Measurements from ENCODE around the gene ALX4. TPM values are rescaled to one million over a fixed set of nuclear protein-coding genes. Genes with fewer than 3 reads are reported as not detected.

Gene ALX4
- total RNA-seq, 4 donors from 2014 or later, result 0.10 to 0.11 TPM; not detected in 2

GRCh38 chr11:44347538-44347937, 37.6 kb upstream of the ALX4 start:
- intact Hi-C loops (cut with DNase I), result no loop called here
- H3K27ac ChIP-seq, result no peak overlapping the region
- no peaks in the 10 kb centered on the region for H3K4me1 ChIP-seq
- DNase-seq, result no peak
- no peak overlapping the region for H3K4me3 ChIP-seq (replicated peaks in 1 of 3)
- WGBS, 2 donors, result 94 to 95% methylated on average over 5 of the region's 5 CpGs
- no peaks in the 10 kb centered on the region for H3K27me3 ChIP-seq
- no peak for TF ChIP-seq POLR2A (IDR thresholded peaks at IDR 0.05)
- no peak for TF ChIP-seq CTCF (IDR thresholded peaks at IDR 0.05)
- H3K9me3 ChIP-seq, result no peaks in the 10 kb centered on the region
- no peaks in the 10 kb centered on the region for H3K36me3 ChIP-seq

- Histone ChIP-seq H3K4me3 (replicated peaks in 1 of 3) (no peak overlapping the region), H3K36me3 (no peaks in the 10 kb centered on the region), H3K4me1 (no peaks in the 10 kb centered on the region), H3K27me3 (no peaks in the 10 kb centered on the region), H3K27ac (no peak overlapping the region), H3K9me3 (no peaks in the 10 kb centered on the region)
- intact Hi-C loops (cut with DNase I), result no loop called here
- no peak for DNase-seq
- WGBS, 2 donors, result 46 to 80% methylated on average over 1 to 3 of the region's 6 CpGs
- TF ChIP-seq CTCF (IDR thresholded peaks at IDR 0.05), result no peak
- no peak for TF ChIP-seq POLR2A (IDR thresholded peaks at IDR 0.05)
Observed at GRCh38 chr11:44346983-44347382, 37.0 kb upstream of the ALX4 start.

- Histone ChIP-seq H3K4me3 (replicated peaks in 1 of 3) (no peak overlapping the region), H3K36me3 (no peaks in the 10 kb centered on the region), H3K27ac (no peak overlapping the region), H3K27me3 (no peaks in the 10 kb centered on the region), H3K4me1 (no peaks in the 10 kb centered on the region), H3K9me3 (no peaks in the 10 kb centered on the region)
- WGBS, 2 donors, result 94 to 100% methylated on average over 2 to 3 of the region's 3 CpGs
- TF ChIP-seq CTCF (IDR thresholded peaks at IDR 0.05), result no peak
- no peak for TF ChIP-seq POLR2A (IDR thresholded peaks at IDR 0.05)
- intact Hi-C loops (cut with DNase I), result no loop called here
- no peak for DNase-seq
Observed at GRCh38 chr11:44345781-44346180, 35.8 kb upstream of the ALX4 start.

GRCh38 chr11:44344921-44345320, 35.0 kb upstream of the ALX4 start:
- Histone ChIP-seq H3K36me3 (no peaks in the 10 kb centered on the region), H3K9me3 (no peaks in the 10 kb centered on the region), H3K27me3 (no peaks in the 10 kb centered on the region), H3K4me1 (no peaks in the 10 kb centered on the region), H3K27ac (no peak overlapping the region), H3K4me3 (replicated peaks in 1 of 3) (no peak overlapping the region)
- intact Hi-C loops (cut with DNase I), result no loop called here
- DNase-seq, result no peak
- 77 to 82% methylated on average over 3 to 5 of the region's 5 CpGs for WGBS, 2 donors
- TF ChIP-seq CTCF (IDR thresholded peaks at IDR 0.05) (no peak), POLR2A (IDR thresholded peaks at IDR 0.05) (no peak)

- Histone ChIP-seq H3K36me3 (no peaks in the 10 kb centered on the region), H3K27ac (no peak overlapping the region), H3K27me3 (no peaks in the 10 kb centered on the region), H3K9me3 (no peaks in the 10 kb centered on the region), H3K4me3 (replicated peaks in 1 of 3) (no peak overlapping the region), H3K4me1 (no peaks in the 10 kb centered on the region)
- no peak for DNase-seq
- TF ChIP-seq CTCF (IDR thresholded peaks at IDR 0.05) (no peak), POLR2A (IDR thresholded peaks at IDR 0.05) (no peak)
- intact Hi-C loops (cut with DNase I), result no loop called here
- WGBS, 2 donors, result 90 to 92% methylated on average over 7 of the region's 7 CpGs
Observed at GRCh38 chr11:44344423-44344820, 34.5 kb upstream of the ALX4 start.
